HG03432 (cell line): ENCODE measurements around the gene STRIP1.

ENCODE experiments used
- ATAC-seq: cut with Tn5 transposase; IDR thresholded peaks from one replicate; pipeline ENCODE4 v1.9.1; 2021; ENCODE audit warnings: mild to moderate bottlenecking, moderate library complexity; ENCODE audit not compliant: unreplicated experiment

The STRIP1 gene

GRCh38 chr1:110089561-110090275, 55.3 kb downstream of the STRIP1 start:
- no peak for ATAC-seq

- ATAC-seq = no peak
Measured at GRCh38 chr1:110091381-110091780, 57.0 kb downstream of the STRIP1 start.

GRCh38 chr1:110091791-110092190, 57.4 kb downstream of the STRIP1 start:
- ATAC-seq = no peak

- ATAC-seq = no peak
Measured at GRCh38 chr1:110092991-110093390, 58.6 kb downstream of the STRIP1 start.

GRCh38 chr1:110094931-110095654, 60.7 kb downstream of the STRIP1 start:
- no peak for ATAC-seq

- no peak for ATAC-seq
Measured at GRCh38 chr1:110097507-110098221, 63.2 kb downstream of the STRIP1 start.

GRCh38 chr1:110098222-110099026, 64.0 kb downstream of the STRIP1 start:
- ATAC-seq = no peak

- no peak for ATAC-seq
Measured at GRCh38 chr1:110100335-110100734, 65.9 kb downstream of the STRIP1 start.

GRCh38 chr1:110102081-110102480, 67.7 kb downstream of the STRIP1 start:
- no peak for ATAC-seq
